ENCODE measurements around the gene TMUB1.

Gene TMUB1

GRCh38 chr7:151035026-151035717, 48.1 kb downstream of the TMUB1 start:
- TF ChIP-seq, protein P1, sequence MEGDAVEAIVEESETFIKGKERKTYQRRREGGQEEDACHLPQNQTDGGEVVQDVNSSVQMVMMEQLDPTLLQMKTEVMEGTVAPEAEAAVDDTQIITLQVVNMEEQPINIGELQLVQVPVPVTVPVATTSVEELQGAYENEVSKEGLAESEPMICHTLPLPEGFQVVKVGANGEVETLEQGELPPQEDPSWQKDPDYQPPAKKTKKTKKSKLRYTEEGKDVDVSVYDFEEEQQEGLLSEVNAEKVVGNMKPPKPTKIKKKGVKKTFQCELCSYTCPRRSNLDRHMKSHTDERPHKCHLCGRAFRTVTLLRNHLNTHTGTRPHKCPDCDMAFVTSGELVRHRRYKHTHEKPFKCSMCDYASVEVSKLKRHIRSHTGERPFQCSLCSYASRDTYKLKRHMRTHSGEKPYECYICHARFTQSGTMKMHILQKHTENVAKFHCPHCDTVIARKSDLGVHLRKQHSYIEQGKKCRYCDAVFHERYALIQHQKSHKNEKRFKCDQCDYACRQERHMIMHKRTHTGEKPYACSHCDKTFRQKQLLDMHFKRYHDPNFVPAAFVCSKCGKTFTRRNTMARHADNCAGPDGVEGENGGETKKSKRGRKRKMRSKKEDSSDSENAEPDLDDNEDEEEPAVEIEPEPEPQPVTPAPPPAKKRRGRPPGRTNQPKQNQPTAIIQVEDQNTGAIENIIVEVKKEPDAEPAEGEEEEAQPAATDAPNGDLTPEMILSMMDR (IDR thresholded peaks at IDR 0.05; ENCODE audit: low read length, missing control alignments) = no peak
- H3K4me3 ChIP-seq (replicated peaks; ENCODE audit: low read depth, low read length) = no peak overlapping the region
- DNase-seq (ENCODE audit: low read depth) = no peak

- TF ChIP-seq, protein P1 (IDR thresholded peaks at IDR 0.05; ENCODE audit: low read length, missing control alignments) = no peak
- no peak for DNase-seq (ENCODE audit: low read depth)
- H3K4me3 ChIP-seq (replicated peaks; ENCODE audit: low read depth, low read length) = no peak overlapping the region
Measured at GRCh38 chr7:151034312-151035025, 48.8 kb downstream of the TMUB1 start.

GRCh38 chr7:151033864-151034249, 49.4 kb downstream of the TMUB1 start:
- DNase-seq (ENCODE audit: low read depth) = no peak
- TF ChIP-seq, protein P1 (IDR thresholded peaks at IDR 0.05; ENCODE audit: low read length, missing control alignments) = no peak
- no peak overlapping the region for H3K4me3 ChIP-seq (replicated peaks; ENCODE audit: low read depth, low read length)

DNA sequence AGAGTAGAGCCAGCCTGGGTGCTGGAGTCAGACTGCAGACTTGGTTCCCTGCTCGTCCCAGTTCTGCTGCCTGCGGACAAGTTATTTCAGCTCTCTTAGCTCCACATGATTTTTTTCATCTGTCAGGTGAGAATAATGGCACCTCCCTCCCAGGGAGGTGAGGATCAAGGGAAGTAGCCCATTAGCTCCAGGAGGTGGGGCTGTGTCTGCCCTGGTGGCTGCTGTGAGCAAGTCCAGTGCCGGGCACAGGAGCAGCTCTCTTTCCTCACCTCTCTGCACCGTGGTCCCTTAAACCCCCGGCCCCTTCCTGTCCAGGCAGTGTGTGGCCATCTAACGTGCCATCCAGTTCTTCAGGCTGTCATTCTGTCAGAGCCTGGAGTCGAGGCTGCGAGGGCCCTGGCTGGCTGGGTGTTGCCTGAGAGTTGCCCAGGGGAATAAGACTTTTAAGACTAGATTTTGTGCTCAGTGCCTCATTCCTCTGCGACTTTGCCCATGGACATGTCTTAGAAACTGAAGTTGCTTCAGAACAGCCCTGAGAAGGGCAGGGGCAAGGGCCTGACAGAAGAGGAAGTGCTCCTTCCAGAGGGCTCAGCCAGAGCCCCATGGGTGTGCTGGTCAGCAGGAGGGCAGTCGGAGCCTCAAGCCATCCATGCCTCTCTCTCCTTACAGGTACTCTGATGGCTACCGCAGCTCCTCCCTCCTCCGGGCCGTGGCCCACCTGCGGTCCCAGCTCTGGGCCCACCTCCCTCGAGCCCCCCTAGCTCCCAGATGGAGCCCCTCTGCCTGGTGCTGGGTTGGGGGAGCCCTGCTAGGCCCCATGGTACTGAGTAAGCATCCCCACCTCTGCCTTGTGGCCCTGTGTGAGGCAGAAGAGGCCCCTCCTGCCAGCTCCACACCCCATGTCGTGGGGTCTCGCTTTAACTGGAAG, 50.1 kb downstream of the TMUB1 start:
- H3K4me3 ChIP-seq (replicated peaks; ENCODE audit: low read depth, low read length) = no peak overlapping the region
- TF ChIP-seq, protein P1 (IDR thresholded peaks at IDR 0.05; ENCODE audit: low read length, missing control alignments) = no peak
- DNase-seq (ENCODE audit: low read depth) = no peak
